ENCODE measurements around the gene GNPTAB. TPM values are rescaled to one million over a fixed set of nuclear protein-coding genes. Genes with fewer than 3 reads are reported as not detected.

GNPTAB gene
- total and polyA plus RNA-seq, 2 of the 13 experiments (the other 11 are each of a cell fraction or from before 2014, with no cell fraction given), result 13.6 to 19.4 TPM

- no peak for TF ChIP-seq RARG (CRISPR knock-in tag; IDR thresholded peaks at IDR 0.05; ENCODE audit: low read depth)
- no peak for TF ChIP-seq MIER3 (CRISPR knock-in tag; IDR thresholded peaks at IDR 0.05; ENCODE audit: borderline replicate concordance)
- no peak for TF ChIP-seq KLF13 (CRISPR knock-in tag; IDR thresholded peaks at IDR 0.05)
- TF ChIP-seq ZNF772 (CRISPR knock-in tag; IDR thresholded peaks at IDR 0.05), result no peak
- TF ChIP-seq NR2F1 (CRISPR knock-in tag; IDR thresholded peaks at IDR 0.05), result no peak
- no peak for TF ChIP-seq ZNF180 (CRISPR knock-in tag; IDR thresholded peaks at IDR 0.05; ENCODE audit: borderline replicate concordance, low read depth)
- TF ChIP-seq ZNF556 (CRISPR knock-in tag; IDR thresholded peaks at IDR 0.05; ENCODE audit: borderline replicate concordance), result no peak
- no peak for TF ChIP-seq ZBTB3 (CRISPR knock-in tag; IDR thresholded peaks at IDR 0.05; ENCODE audit: borderline replicate concordance, low read depth)
- no peak for TF ChIP-seq SP2 (CRISPR knock-in tag; IDR thresholded peaks at IDR 0.05)
- TF ChIP-seq ZNF430 (CRISPR knock-in tag; IDR thresholded peaks at IDR 0.05), result no peak
- TF ChIP-seq NCOR1 (IDR thresholded peaks at IDR 0.05; ENCODE audit: borderline replicate concordance, low read length), result no peak
- TF ChIP-seq ZNF333 (CRISPR knock-in tag; IDR thresholded peaks at IDR 0.05; ENCODE audit: borderline replicate concordance), result no peak
- TF ChIP-seq TARDBP (CRISPR knock-in tag; IDR thresholded peaks at IDR 0.05), result peak; percentile 57; the same call in 1 of the 2 replicates
- peak; percentile 46; the same call in 1 of the 2 replicates for TF ChIP-seq ZNF558 (CRISPR knock-in tag; IDR thresholded peaks at IDR 0.05; ENCODE audit: borderline replicate concordance)
- TF ChIP-seq RORA (CRISPR knock-in tag; IDR thresholded peaks at IDR 0.05), result no peak
- 0 out of 2 replicates have a peak, but pooled peaks have one; percentile 16 for TF ChIP-seq ZNF567 (CRISPR knock-in tag; IDR thresholded peaks at IDR 0.05; ENCODE audit: borderline replicate concordance)
- TF ChIP-seq RNF219 (CRISPR knock-in tag; IDR thresholded peaks at IDR 0.05), result no peak
- TF ChIP-seq ZNF142 (CRISPR knock-in tag; IDR thresholded peaks at IDR 0.05), result no peak
Measured at GRCh38 chr12:101830367-101831325, at the start of gene GNPTAB (continued).
